Spleen (tissue), 7 donors: ENCODE measurements around the gene ATE1.

ENCODE experiments used
- POLR2AphosphoS5 ChIP-seq, 3 donors: sonication (generic); formaldehyde crosslinking; IDR thresholded peaks; one replicate each; pipeline ENCODE4 v1.5.1; 2017; ENCODE audit warnings: antibody characterized with exemption in 3 of 3
- TF ChIP-seq, protein P1 (sequence below), 11 experiments: fragments of 200-600 bp in 7 of 11; fragments of 450-650 bp in 4 of 11; sonication (generic) in 4 of 11; IDR thresholded peaks in 8 of 11; conservative IDR thresholded peaks in 3 of 11; 1 replicate in 7 of 11; 2 replicates in 4 of 11; pipeline versions ENCODE4 v1.4.0 to v1.8.0; 2016 to 2021; ENCODE audit warnings: antibody characterized with exemption in 11 of 11, inconsistent platforms in 4 of 11, mild to moderate bottlenecking in 1 of 11
- donor health status: DM: no; HTN: no; CAD: no; lungs with moderate emphysema.
- donor health status: DM: no; HTN: no; CAD: no.
- donor health status: DM: no; HTN: no; CAD: no.

DNA sequence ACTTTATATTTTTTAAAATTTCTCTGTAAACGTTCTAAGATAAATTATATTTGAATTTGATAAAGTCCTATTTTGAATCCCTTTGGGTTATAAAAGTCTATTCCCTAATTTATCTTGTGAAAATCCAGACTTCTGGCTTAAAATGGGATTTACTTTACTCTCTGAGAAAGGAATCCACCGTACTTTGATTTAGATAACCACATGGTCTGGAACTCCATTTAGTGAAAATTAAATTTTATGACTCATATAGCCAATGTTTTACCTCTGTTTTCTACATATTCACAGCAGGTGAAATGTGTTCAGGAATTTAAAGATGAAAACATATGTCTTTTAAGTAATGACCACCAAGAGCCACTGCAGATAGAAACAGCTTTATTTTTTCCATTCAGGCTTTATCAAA lies 187.8 kb downstream of the ATE1 start:
- TF ChIP-seq POLR2AphosphoS5 (IDR thresholded peaks at IDR 0.05): no peak
- TF ChIP-seq, protein P1, sequence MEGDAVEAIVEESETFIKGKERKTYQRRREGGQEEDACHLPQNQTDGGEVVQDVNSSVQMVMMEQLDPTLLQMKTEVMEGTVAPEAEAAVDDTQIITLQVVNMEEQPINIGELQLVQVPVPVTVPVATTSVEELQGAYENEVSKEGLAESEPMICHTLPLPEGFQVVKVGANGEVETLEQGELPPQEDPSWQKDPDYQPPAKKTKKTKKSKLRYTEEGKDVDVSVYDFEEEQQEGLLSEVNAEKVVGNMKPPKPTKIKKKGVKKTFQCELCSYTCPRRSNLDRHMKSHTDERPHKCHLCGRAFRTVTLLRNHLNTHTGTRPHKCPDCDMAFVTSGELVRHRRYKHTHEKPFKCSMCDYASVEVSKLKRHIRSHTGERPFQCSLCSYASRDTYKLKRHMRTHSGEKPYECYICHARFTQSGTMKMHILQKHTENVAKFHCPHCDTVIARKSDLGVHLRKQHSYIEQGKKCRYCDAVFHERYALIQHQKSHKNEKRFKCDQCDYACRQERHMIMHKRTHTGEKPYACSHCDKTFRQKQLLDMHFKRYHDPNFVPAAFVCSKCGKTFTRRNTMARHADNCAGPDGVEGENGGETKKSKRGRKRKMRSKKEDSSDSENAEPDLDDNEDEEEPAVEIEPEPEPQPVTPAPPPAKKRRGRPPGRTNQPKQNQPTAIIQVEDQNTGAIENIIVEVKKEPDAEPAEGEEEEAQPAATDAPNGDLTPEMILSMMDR (IDR thresholded peaks at IDR 0.05 in 8 of 11, conservative IDR thresholded peaks at IDR 0.05 in 3 of 11): no peak
